Stimulated activated effector memory CD8-positive, alpha-beta T cell treated with anti-CD3 and anti-CD28 coated beads, Interleukin-12 subunit alpha, Interleukin-12 subunit beta, amount 100 ng/mL, for 72 hours (primary cell): Measurements from ENCODE around the gene USP35.

ENCODE experiments used
- ATAC-seq: fragments of 150-1000 bp; cut with Tn5 transposase; 2 replicates; pipeline ENCODE4 v1.10.0; 2021
- DNase-seq, 2 donors: peaks; one replicate each; pipeline ENCODE4 v3.0.0; 2021 to 2022; ENCODE audit warnings: low spot score in 2 of 2
- H3K27ac Mint-ChIP-seq: one replicate; pipeline ENCODE4 v1.8.0; 2022; ENCODE audit warnings: mild to moderate bottlenecking, mixed read lengths
- H3K36me3 Mint-ChIP-seq: one replicate; pipeline ENCODE4 v1.8.0; 2022; ENCODE audit warnings: mild to moderate bottlenecking, mixed read lengths
- H3K4me1 Mint-ChIP-seq: one replicate; pipeline ENCODE4 v1.8.0; 2022; ENCODE audit warnings: mixed read lengths
- H3K4me3 Mint-ChIP-seq: one replicate; pipeline ENCODE4 v1.8.0; 2022; ENCODE audit warnings: mild to moderate bottlenecking, mixed read lengths
- H3K9me3 Mint-ChIP-seq: one replicate; pipeline ENCODE4 v1.8.0; 2022; ENCODE audit warnings: mixed read lengths

Gene USP35

GRCh38 chr11:78188286-78189173, at the start of gene USP35, which contains the start of gene KCTD21:
TSS of gene USP35 (plus strand) at chr11:78188919. CDS start at chr11:78196246, 7,327 bp downstream.
TSS of gene KCTD21 (minus strand) at chr11:78188626. CDS start at chr11:78174554, 14,072 bp downstream.
- Mint-ChIP-seq H3K4me1 (peaks cover 55% of the 10 kb centered on the region), H3K4me3 (peak within 1 kb of the TSS; percentile 96), H3K27ac (peak within 1 kb of the TSS; percentile 94), H3K9me3 (no peaks in the 10 kb centered on the region), H3K36me3 (peaks cover 9% of the 10 kb centered on the region)
- DNase-seq (peak; percentile 87 to 97), ATAC-seq (peak; percentile 93)

- Mint-ChIP-seq H3K9me3 (no peaks in the 10 kb centered on the region), H3K27ac (peak within 1 kb of the TSS; percentile 96), H3K4me3 (peak within 1 kb of the TSS; percentile 83), H3K36me3 (peaks cover 41% of the 10 kb centered on the region), H3K4me1 (peaks cover 40% of the 10 kb centered on the region)
- DNase-seq = peak; percentile 88 to 98
- ATAC-seq = peak; percentile 96
Observed at GRCh38 chr11:78139422-78140391, 49.0 kb upstream of the USP35 start, which contains the start of gene ALG8. TSS of gene ALG8 (minus strand) at chr11:78139626. CDS start at chr11:78139588, 38 bp downstream.

GRCh38 chr11:78140392-78141077, 48.2 kb upstream of the USP35 start:
- peak overlapping the region; percentile 83 for H3K4me3 Mint-ChIP-seq
- DNase-seq (no peak), ATAC-seq (no peak)
- H3K4me1 Mint-ChIP-seq = peaks cover 40% of the 10 kb centered on the region
- no peak overlapping the region for H3K27ac Mint-ChIP-seq
- no peaks in the 10 kb centered on the region for H3K9me3 Mint-ChIP-seq
- peaks cover 33% of the 10 kb centered on the region for H3K36me3 Mint-ChIP-seq

- H3K27ac Mint-ChIP-seq = no peak overlapping the region
- no peak overlapping the region for H3K4me3 Mint-ChIP-seq
- DNase-seq (no peak), ATAC-seq (no peak)
- H3K4me1 Mint-ChIP-seq = peaks cover 5% of the 10 kb centered on the region
- H3K9me3 Mint-ChIP-seq = no peaks in the 10 kb centered on the region
- H3K36me3 Mint-ChIP-seq = no peaks in the 10 kb centered on the region
Observed at GRCh38 chr11:78145511-78146025, 43.2 kb upstream of the USP35 start.

- ATAC-seq = no peak
Observed at GRCh38 chr11:78147807-78148206, 40.9 kb upstream of the USP35 start.

GRCh38 chr11:78149646-78150045, 39.1 kb upstream of the USP35 start:
- Mint-ChIP-seq H3K4me1 (no peaks in the 10 kb centered on the region), H3K36me3 (no peaks in the 10 kb centered on the region), H3K4me3 (no peak overlapping the region), H3K9me3 (no peaks in the 10 kb centered on the region), H3K27ac (no peak overlapping the region)
- DNase-seq = no peak
- ATAC-seq = peak; percentile 28

More at GRCh38 chr11:78147807-78148206, 40.9 kb upstream of the USP35 start:
- Mint-ChIP-seq H3K27ac (no peak overlapping the region), H3K9me3 (no peaks in the 10 kb centered on the region), H3K4me3 (no peak overlapping the region), H3K4me1 (no peaks in the 10 kb centered on the region), H3K36me3 (no peaks in the 10 kb centered on the region)
- no peak for DNase-seq

- Mint-ChIP-seq H3K27ac (no peak overlapping the region), H3K4me1 (no peaks in the 10 kb centered on the region), H3K9me3 (no peaks in the 10 kb centered on the region), H3K4me3 (no peak overlapping the region), H3K36me3 (no peaks in the 10 kb centered on the region)
- DNase-seq (no peak), ATAC-seq (no peak)
Observed at GRCh38 chr11:78150346-78150745, 38.4 kb upstream of the USP35 start.

- H3K4me1 Mint-ChIP-seq = no peaks in the 10 kb centered on the region
- ATAC-seq (no peak), DNase-seq (no peak)
- H3K36me3 Mint-ChIP-seq = no peaks in the 10 kb centered on the region
- H3K4me3 Mint-ChIP-seq = no peak overlapping the region
- H3K27ac Mint-ChIP-seq = no peak overlapping the region
- H3K9me3 Mint-ChIP-seq = no peaks in the 10 kb centered on the region
Observed at GRCh38 chr11:78150754-78151153, 38.0 kb upstream of the USP35 start.

GRCh38 chr11:78151804-78152203, 36.9 kb upstream of the USP35 start:
- DNase-seq = no peak
- Mint-ChIP-seq H3K9me3 (no peaks in the 10 kb centered on the region), H3K36me3 (no peaks in the 10 kb centered on the region), H3K27ac (no peak overlapping the region), H3K4me1 (no peaks in the 10 kb centered on the region), H3K4me3 (no peak overlapping the region)
- ATAC-seq = no peak

- DNase-seq (no peak), ATAC-seq (no peak)
- no peaks in the 10 kb centered on the region for H3K36me3 Mint-ChIP-seq
- H3K4me1 Mint-ChIP-seq = no peaks in the 10 kb centered on the region
- H3K27ac Mint-ChIP-seq = no peak overlapping the region
- no peak overlapping the region for H3K4me3 Mint-ChIP-seq
- no peaks in the 10 kb centered on the region for H3K9me3 Mint-ChIP-seq
Observed at GRCh38 chr11:78156127-78156844, 32.4 kb upstream of the USP35 start.

- DNase-seq (no peak), ATAC-seq (no peak)
- H3K4me1 Mint-ChIP-seq = no peaks in the 10 kb centered on the region
- no peaks in the 10 kb centered on the region for H3K36me3 Mint-ChIP-seq
- no peak overlapping the region for H3K27ac Mint-ChIP-seq
- no peak overlapping the region for H3K4me3 Mint-ChIP-seq
- H3K9me3 Mint-ChIP-seq = no peaks in the 10 kb centered on the region
Observed at GRCh38 chr11:78158987-78159652, 29.6 kb upstream of the USP35 start.

GRCh38 chr11:78160557-78160956, 28.2 kb upstream of the USP35 start:
- DNase-seq = no peak
- no peak overlapping the region for H3K4me3 Mint-ChIP-seq
- H3K27ac Mint-ChIP-seq = no peak overlapping the region

GRCh38 chr11:78161346-78161745, 27.4 kb upstream of the USP35 start:
- H3K27ac Mint-ChIP-seq = no peak overlapping the region

More at GRCh38 chr11:78160557-78160956, 28.2 kb upstream of the USP35 start:
- no peaks in the 10 kb centered on the region for H3K4me1 Mint-ChIP-seq
- ATAC-seq = no peak
- H3K36me3 Mint-ChIP-seq = no peaks in the 10 kb centered on the region
- no peaks in the 10 kb centered on the region for H3K9me3 Mint-ChIP-seq

More at GRCh38 chr11:78161346-78161745, 27.4 kb upstream of the USP35 start:
- H3K4me3 Mint-ChIP-seq = no peak overlapping the region
- no peaks in the 10 kb centered on the region for H3K4me1 Mint-ChIP-seq
- ATAC-seq = peak; percentile 14
- no peak for DNase-seq
- no peaks in the 10 kb centered on the region for H3K9me3 Mint-ChIP-seq
- no peaks in the 10 kb centered on the region for H3K36me3 Mint-ChIP-seq
